Keratinocyte (primary cell): ENCODE results near the gene CD27. TPM values are rescaled to one million over a fixed set of nuclear protein-coding genes. Genes with fewer than 3 reads are reported as not detected.
A peak's percentile ranks its signal among the peaks of the same experiment; 100 is the strongest.

Experiments
- DNase-seq: peaks from one replicate; pipeline ENCODE4 v3.0.0-alpha.2; 2011; ENCODE audit warnings: low read depth, missing footprints, low spot score
- FAIRE-seq: peaks from 2 replicates; lab custom pipeline; 2011; peaks lifted over from hg19 to GRCh38; lab: Jason Lieb, UNC
- H2AFZ ChIP-seq: 2 replicates; pipeline ENCODE4 v1.6.0; 2012; ENCODE audit warnings: low read length, control low read depth, inconsistent platforms; ENCODE audit not compliant: control insufficient read depth
- H3K27ac ChIP-seq: 2 replicates; pipeline ENCODE4 v1.5.1; 2011; ENCODE audit warnings: low read length; ENCODE audit not compliant: control insufficient read depth, insufficient read depth
- H3K27me3 ChIP-seq: 3 replicates; pipeline ENCODE4 v1.6.0; 2011; ENCODE audit warnings: low read length; ENCODE audit not compliant: control insufficient read depth, insufficient read depth; ENCODE audit errors: extremely low read depth
- H3K36me3 ChIP-seq, 2 experiments: 2 replicates in 1 of 2; 3 replicates in 1 of 2; pipeline ENCODE4 v1.5.1; 2011; ENCODE audit warnings: low read length in 2 of 2, mild to moderate bottlenecking in 1 of 2; ENCODE audit not compliant: control insufficient read depth in 2 of 2, insufficient read depth in 2 of 2; ENCODE audit errors: extremely low read depth in 1 of 2
- H3K4me1 ChIP-seq: 3 replicates; pipeline ENCODE4 v1.5.1; 2011; ENCODE audit warnings: low read length; ENCODE audit not compliant: control insufficient read depth, insufficient read depth; ENCODE audit errors: extremely low read depth
- H3K4me2 ChIP-seq: 3 replicates; pipeline ENCODE4 v1.6.0; 2011; ENCODE audit warnings: low read depth, low read length; ENCODE audit not compliant: control insufficient read depth, insufficient read depth; ENCODE audit errors: extremely low read depth
- H3K4me3 ChIP-seq, 3 experiments: fragments of 200-600 bp in 1 of 3; sonication (generic) in 1 of 3; 2 replicates in 2 of 3; 3 replicates in 1 of 3; pipeline ENCODE4 v1.5.1; 2011 to 2016; ENCODE audit warnings: low read length in 3 of 3, mild to moderate bottlenecking in 3 of 3, control low read depth in 2 of 3, inconsistent platforms in 1 of 3, low read depth in 1 of 3, mixed read lengths in 1 of 3, mixed run types in 1 of 3, moderate library complexity in 1 of 3; ENCODE audit not compliant: control insufficient read depth in 2 of 3, insufficient read depth in 2 of 3; ENCODE audit errors: extremely low read depth in 1 of 3
- H3K79me2 ChIP-seq: 2 replicates; pipeline ENCODE4 v1.6.0; 2012; ENCODE audit warnings: low read length; ENCODE audit not compliant: control insufficient read depth, insufficient read depth
- H3K9ac ChIP-seq: 3 replicates; pipeline ENCODE4 v1.6.0; 2011; ENCODE audit warnings: low read length; ENCODE audit not compliant: control insufficient read depth, insufficient read depth; ENCODE audit errors: extremely low read depth
- H3K9me1 ChIP-seq: 3 replicates; pipeline ENCODE4 v1.6.0; 2011; ENCODE audit warnings: low read length; ENCODE audit not compliant: control insufficient read depth, insufficient read depth; ENCODE audit errors: extremely low read depth
- H3K9me3 ChIP-seq: 2 replicates; pipeline ENCODE4 v1.5.1; 2012; ENCODE audit warnings: low read depth, low read length; ENCODE audit not compliant: control insufficient read depth
- H4K20me1 ChIP-seq: 3 replicates; pipeline ENCODE4 v1.6.0; 2011; ENCODE audit warnings: low read length; ENCODE audit not compliant: control insufficient read depth, insufficient read depth; ENCODE audit errors: extremely low read depth
- CTCF ChIP-seq, 3 experiments: IDR thresholded peaks in 1 of 3; conservative IDR thresholded peaks in 1 of 3; optimal IDR thresholded peaks in 1 of 3; 2 replicates in 2 of 3; 3 replicates in 1 of 3; pipeline versions ENCODE3 to v1.5.1; 2011; ENCODE audit warnings: low read length in 3 of 3, mild to moderate bottlenecking in 3 of 3, moderate library complexity in 2 of 3, control low read depth in 1 of 3, inconsistent platforms in 1 of 3; ENCODE audit not compliant: insufficient read depth in 2 of 3; ENCODE audit errors: extremely low read depth in 1 of 3
- EZH2 ChIP-seq: IDR thresholded peaks from one replicate; pipeline ENCODE4 v1.6.1; 2012; ENCODE audit warnings: inconsistent platforms, mild to moderate bottlenecking, low read length, moderate library complexity
- dilution Hi-C: fragments of 300-500 bp; cut with MboI; formaldehyde crosslinking; loops from one replicate; pipeline ENCODE4 v1.7.0; 2020; ENCODE audit warnings: low sequenced_read_pairs; ENCODE audit not compliant: extremely low pct_ligation_motif_present
- polyA plus RNA-seq, 5 experiments: library from polyadenylated mRNA; depleted of rRNA in 3 of 5; stranded (reverse) in 3 of 5; stranded (forward) in 1 of 5; unstranded in 1 of 5; fragments of >200 nt; gene quantifications; 1 replicate in 1 of 5; 2 replicates in 3 of 5; 3 replicates in 1 of 5; pipeline versions ENCODE4 v1.2.1 to v1.2.3, GENCODE V29; 2011 to 2012; ENCODE audit warnings: missing spikeins in 2 of 5, low read depth in 1 of 5, low replicate concordance in 1 of 5

CD27 gene
- polyA plus RNA-seq, 1 donor (not counting 4 experiments of a cell fraction or from before 2014, with no cell fraction given), result not detected

GRCh38 chr12:6444031-6444430 lies 724 bp upstream of the CD27 start:
- H3K4me1 ChIP-seq, result no peaks in the 10 kb centered on the region
- dilution Hi-C loops, result no loop called here
- no peaks in the 10 kb centered on the region for H4K20me1 ChIP-seq
- FAIRE-seq (no peak), DNase-seq (no peak)
- no peaks in the 10 kb centered on the region for H3K79me2 ChIP-seq
- no peak overlapping the region for H3K4me2 ChIP-seq
- H3K9me3 ChIP-seq, result no peaks in the 10 kb centered on the region
- no peak overlapping the region for H2AFZ ChIP-seq
- no peak overlapping the region for H3K9ac ChIP-seq
- no peaks in the 10 kb centered on the region for H3K36me3 ChIP-seq
- no peak overlapping the region for H3K27ac ChIP-seq
- no peak overlapping the region for H3K4me3 ChIP-seq
- H3K27me3 ChIP-seq, result no peaks in the 10 kb centered on the region
- no peaks in the 10 kb centered on the region for H3K9me1 ChIP-seq
- no peak for TF ChIP-seq CTCF (optimal IDR thresholded peaks at IDR 0.05 in 1 of 3, IDR thresholded peaks at IDR 0.05 in 1 of 3, conservative IDR thresholded peaks at IDR 0.05 in 1 of 3; ENCODE audit: extremely low read depth in 1 of 3, insufficient read depth in 2 of 3, low read length in 3 of 3)
- TF ChIP-seq EZH2, result no peak

- FAIRE-seq (no peak), DNase-seq (no peak)
- no peak overlapping the region for H3K9ac ChIP-seq
- H4K20me1 ChIP-seq, result no peaks in the 10 kb centered on the region
- H3K27me3 ChIP-seq, result no peaks in the 10 kb centered on the region
- peak overlapping the region; percentile 95 for H3K4me2 ChIP-seq
- no peaks in the 10 kb centered on the region for H3K9me3 ChIP-seq
- peak overlapping the region; percentile 97 for H2AFZ ChIP-seq
- H3K79me2 ChIP-seq, result no peaks in the 10 kb centered on the region
- H3K4me1 ChIP-seq, result peaks cover 20% of the 10 kb centered on the region
- H3K9me1 ChIP-seq, result no peaks in the 10 kb centered on the region
- H3K4me3 ChIP-seq, result no peak overlapping the region
- H3K36me3 ChIP-seq, result peaks cover 0 to 2% of the 10 kb centered on the region in 2 experiments
- dilution Hi-C loops, result no loop called here
- no peak overlapping the region for H3K27ac ChIP-seq
- TF ChIP-seq EZH2, result no peak
- no peak for TF ChIP-seq CTCF (optimal IDR thresholded peaks at IDR 0.05 in 1 of 3, IDR thresholded peaks at IDR 0.05 in 1 of 3, conservative IDR thresholded peaks at IDR 0.05 in 1 of 3; ENCODE audit: extremely low read depth in 1 of 3, insufficient read depth in 2 of 3, low read length in 3 of 3)
Measured at GRCh38 chr12:6450091-6450868, 5.5 kb downstream of the CD27 start.
